K562 (cell line): ENCODE measurements around the gene WDR27. TPM values are rescaled to one million over a fixed set of nuclear protein-coding genes. Genes with fewer than 3 reads are reported as not detected.

Source experiments
- ATAC-seq: fragments of 200-7000 bp; cut with Tn5 transposase; 3 replicates; pipeline ENCODE4 v1.9.1; 2020; ENCODE audit warnings: moderate library complexity
- BruUV-seq: library from RNA; stranded (reverse); fragments of 400-500 nt; replicated peaks from 2 replicates; lab custom pipeline; 2021; lab: Mats Ljungman, UMichigan
- CTCF ChIA-PET: fragments of 300-600 bp; formaldehyde crosslinking; extraction: SDS; loops from one replicate; lab custom pipeline; 2021; ENCODE audit warnings: low intra/inter-chr PET ratio; lab: Yijun Ruan, JAX
- POLR2A ChIA-PET: fragments of 300-600, 350-650 bp; sonication (Branson Sonifier 250); formaldehyde crosslinking; extraction: SDS; loops from one replicate; lab custom pipeline; 2021; ENCODE audit warnings: antibody characterized with exemption, inconsistent platforms; lab: Yijun Ruan, JAX
- DNase-seq, 4 experiments: peaks; one replicate each; pipeline versions ENCODE4 v3.0.0 to v3.0.0-alpha.2; 2011 to 2018; ENCODE audit warnings: low spot score in 3 of 4, mixed read lengths in 3 of 4; ENCODE audit errors: extremely low read depth in 1 of 4
- FAIRE-seq: peaks from 2 replicates; lab custom pipeline; 2011; peaks lifted over from hg19 to GRCh38; lab: Jason Lieb, UNC
- H2AFZ ChIP-seq: 2 replicates; pipeline ENCODE4 v1.6.0; 2011; ENCODE audit warnings: low read depth, low read length, control low read depth, inconsistent platforms
- H3K27ac ChIP-seq: fragments of 200-600 bp; 3 replicates; pipeline ENCODE4 v1.8.0; 2011; ENCODE audit warnings: low read depth, mild to moderate bottlenecking, control low read depth, inconsistent platforms, low read length, moderate library complexity, mixed read lengths; ENCODE audit errors: extremely low read depth
- H3K27me3 ChIP-seq, 2 experiments: fragments of 300-600 bp in 1 of 2; 2 replicates in 1 of 2; 3 replicates in 1 of 2; pipeline versions ENCODE4 v1.6.0 to v1.8.0; 2011; ENCODE audit warnings: inconsistent platforms in 2 of 2, low read length in 2 of 2, mild to moderate bottlenecking in 1 of 2, mixed read lengths in 1 of 2, moderate library complexity in 1 of 2; ENCODE audit not compliant: control insufficient read depth in 2 of 2, insufficient read depth in 2 of 2
- H3K36me3 ChIP-seq: fragments of 300-600 bp; 3 replicates; pipeline ENCODE4 v1.8.0; 2011; ENCODE audit warnings: mild to moderate bottlenecking, low read length, inconsistent platforms; ENCODE audit not compliant: control insufficient read depth, insufficient read depth
- H3K4me1 ChIP-seq, 2 experiments: fragments of 200-600 bp in 1 of 2; replicated peaks in 1 of 2; 2 replicates in 1 of 2; 3 replicates in 1 of 2; pipeline versions ENCODE4 v1.5.1 to v1.8.0; 2011; ENCODE audit warnings: inconsistent platforms in 2 of 2, low read length in 2 of 2, mild to moderate bottlenecking in 1 of 2, mixed read lengths in 1 of 2, moderate library complexity in 1 of 2; ENCODE audit not compliant: control insufficient read depth in 2 of 2, insufficient read depth in 2 of 2
- H3K4me2 ChIP-seq: 2 replicates; pipeline ENCODE4 v1.6.1; 2011; ENCODE audit warnings: low read length, control low read depth, inconsistent platforms, mixed read lengths; ENCODE audit not compliant: insufficient read depth
- H3K4me3 ChIP-seq: fragments of 200-600 bp; sonication (generic), shearing (Covaris generic); 2 replicates; pipeline ENCODE4 v1.5.1; 2016; ENCODE audit warnings: control low read depth, inconsistent platforms
- H3K79me2 ChIP-seq: fragments of 200-600 bp; 3 replicates; pipeline ENCODE4 v1.8.0; 2011; ENCODE audit warnings: low read length, inconsistent platforms; ENCODE audit not compliant: control insufficient read depth, insufficient read depth
- H3K9ac ChIP-seq, 2 experiments: 2 replicates each; pipeline versions ENCODE4 v1.6.0 to v1.6.1; 2011; ENCODE audit warnings: low read depth in 2 of 2, low read length in 2 of 2, control low read depth in 1 of 2, inconsistent platforms in 1 of 2, mild to moderate bottlenecking in 1 of 2, mixed read lengths in 1 of 2; ENCODE audit not compliant: insufficient read depth in 1 of 2
- H3K9me1 ChIP-seq: one replicate; pipeline ENCODE4 v1.6.0; 2011; ENCODE audit warnings: inconsistent platforms, mild to moderate bottlenecking, low read length, moderate library complexity; ENCODE audit not compliant: control insufficient read depth, insufficient read depth
- H3K9me3 ChIP-seq: replicated peaks from 2 replicates; pipeline ENCODE4 v1.5.1; 2011; ENCODE audit warnings: low read depth, low read length, inconsistent platforms; ENCODE audit not compliant: control insufficient read depth, insufficient read depth
- H4K20me1 ChIP-seq: replicated peaks from 2 replicates; pipeline ENCODE4 v1.6.1; 2011; ENCODE audit warnings: low read length, inconsistent platforms, mixed read lengths; ENCODE audit not compliant: control insufficient read depth, insufficient read depth
- COPS2 ChIP-seq: fragments of 450-650 bp; conservative IDR thresholded peaks from 2 replicates; pipeline ENCODE4 v1.6.1; 2016; ENCODE audit warnings: mild to moderate bottlenecking, moderate library complexity
- ETV6 ChIP-seq, 3 experiments: fragments of 150-350 bp in 1 of 3; sonication (generic) in 1 of 3; formaldehyde crosslinking in 1 of 3; IDR thresholded peaks; 2 replicates each; pipeline versions ENCODE4 v1.6.1 to v1.8.0; 2014 to 2022; ENCODE audit warnings: borderline replicate concordance in 2 of 3, low read depth in 2 of 3, antibody characterized with exemption in 1 of 3, low read length in 1 of 3, mild to moderate bottlenecking in 1 of 3, missing genetic modification reagents in 1 of 3
- KLF10 ChIP-seq: fragments of 250-450 bp; sonication (Bioruptor Pico); IDR thresholded peaks from 2 replicates; pipeline ENCODE4 v1.6.1; 2021; ENCODE audit warnings: matching md5 sums
- MAZ ChIP-seq, 2 experiments: fragments of 450-650 bp in 1 of 2; sonication (generic) in 1 of 2; formaldehyde crosslinking; IDR thresholded peaks in 1 of 2; conservative IDR thresholded peaks in 1 of 2; 2 replicates each; pipeline versions ENCODE4 v1.4.0 to v1.5.0; 2020; ENCODE audit warnings: mild to moderate bottlenecking in 1 of 2, missing genetic modification reagents in 1 of 2
- MTA3 ChIP-seq: fragments of 450-650 bp; formaldehyde crosslinking; IDR thresholded peaks from 2 replicates; pipeline ENCODE4 v1.6.1; 2017; ENCODE audit warnings: mild to moderate bottlenecking, borderline replicate concordance
- NKRF ChIP-seq: fragments of 450-650 bp; IDR thresholded peaks from 2 replicates; pipeline ENCODE4 v1.6.1; 2016; ENCODE audit warnings: borderline replicate concordance
- SIN3B ChIP-seq: fragments of 450-650 bp; IDR thresholded peaks from 2 replicates; pipeline ENCODE4 v1.6.1; 2017; ENCODE audit warnings: low read depth, mild to moderate bottlenecking, moderate library complexity
- SPI1 ChIP-seq: IDR thresholded peaks from 2 replicates; pipeline ENCODE4 v1.6.1; 2011; ENCODE audit warnings: low read depth, low read length, control low read depth, borderline replicate concordance
- SRSF7 ChIP-seq: fragments of 200-400 bp; formaldehyde crosslinking; optimal IDR thresholded peaks from 2 replicates; pipeline ENCODE3; 2017; ENCODE audit warnings: mild to moderate bottlenecking, low read depth, low read length
- TCF7 ChIP-seq: sonication (generic); IDR thresholded peaks from 2 replicates; pipeline ENCODE4 v1.6.1; 2016; ENCODE audit warnings: antibody characterized with exemption, borderline replicate concordance
- TRIM24 ChIP-seq, 2 experiments: fragments of 450-650 bp; IDR thresholded peaks; 2 replicates each; pipeline ENCODE4 v1.6.1; 2016
- ZKSCAN3 ChIP-seq: fragments of 250-450 bp; sonication (Bioruptor Pico); IDR thresholded peaks from 2 replicates; pipeline ENCODE4 v1.4.0; 2020
- ZNF444 ChIP-seq: fragments of 250-450 bp; sonication (Bioruptor Pico); IDR thresholded peaks from 2 replicates; pipeline ENCODE4 v1.4.0; 2020; ENCODE audit warnings: mild to moderate bottlenecking, moderate library complexity
- WGBS: fragments of 100-300 bp; shearing (Covaris generic); methylation state at CpG from one replicate; pipeline ENCODE4 v1.1.6; 2016; ENCODE audit warnings: low coverage, mixed read lengths; ENCODE audit not compliant: insufficient coverage; ENCODE audit errors: missing lambda C conversion rate; 5-methylcytosine and 5-hydroxymethylcytosine counted together
- in situ Hi-C: fragments of 300-500 bp; cut with MboI; formaldehyde crosslinking; loops from 4 replicates; pipeline ENCODE4 v1.15.0; 2018; ENCODE audit warnings: inconsistent platforms, mixed read lengths
- intact Hi-C: fragments of 100-400 bp; cut with micrococcal nuclease; formaldehyde crosslinking; loops from 2 replicates; pipeline ENCODE4 v1.14.2; 2022
- polyA plus RNA-seq, 8 experiments: library from polyadenylated mRNA; depleted of rRNA in 4 of 8; stranded (reverse) in 5 of 8; unstranded in 3 of 8; fragments of >200 nt; fragmentation: Nextera tagmentation in 2 of 8; fragmentation: Illumina TruSeq in 1 of 8; extraction: Ambion mirVana in 2 of 8; extraction: Trizol in 1 of 8; gene quantifications; 2 replicates each; pipeline versions ENCODE4 v1.2.1 to v1.2.3, GENCODE V29; 2011 to 2014; ENCODE audit warnings: inconsistent platforms in 1 of 8, missing spikeins in 1 of 8
- total RNA-seq, 7 experiments: library from RNA; depleted of rRNA in 6 of 7; stranded (reverse); fragments of >200 nt in 6 of 7; fragmentation: Illumina TruSeq in 2 of 7; extraction: Trizol in 2 of 7; gene quantifications; 2 replicates each; pipeline versions ENCODE4 v1.2.1 to v1.2.3, GENCODE V29; 2011 to 2021; ENCODE audit warnings: low replicate concordance in 1 of 7

The WDR27 gene
- total and polyA plus RNA-seq, 9 of the 15 experiments (the other 6 are each of a cell fraction or from before 2014, with no cell fraction given), result 4.3 to 77.2 (median 22.7) TPM

- POLR2A ChIA-PET, result interaction anchor here (1.4 kb wide), 1 partner anchor 12 kb away, joined by 4 read pairs; no protein-coding TSS in a partner anchor
- CTCF ChIA-PET, result no interaction called here
- Histone ChIP-seq H4K20me1 (no peaks in the 10 kb centered on the region), H2AFZ (no peak overlapping the region), H3K4me2 (no peak overlapping the region), H3K9ac (no peak overlapping the region), H3K27me3 (no peaks in the 10 kb centered on the region; a peak in 1 of 5 replicates), H3K9me1 (no peaks in the 10 kb centered on the region), H3K4me1 (no peaks in the 10 kb centered on the region), H3K36me3 (no peaks in the 10 kb centered on the region), H3K9me3 (no peaks in the 10 kb centered on the region), H3K79me2 (no peaks in the 10 kb centered on the region), H3K27ac (no peak overlapping the region)
- WGBS, result 25% methylated on average over 10 of the region's 10 CpGs
- no peak for DNase-seq
- no peak for FAIRE-seq
- no TSS peak for BruUV-seq
- no peak for ATAC-seq
- intact Hi-C loops, result no loop called here
- in situ Hi-C loops, result no loop called here
- TF ChIP-seq SRSF7 (no peak), SPI1 (0 out of 2 replicates have a peak, but pooled peaks have one; percentile 8), MTA3 (no peak), SIN3B (no peak)
- TF ChIP-seq, all 486 proteins: peak for 1
- no peak overlapping the region for H3K4me3 ChIP-seq
These were observed 111.4 kb downstream of the WDR27 start for GRCh38 chr6:169590376-169590939.

- no TSS peak for BruUV-seq
- Histone ChIP-seq H3K9me3 (no peaks in the 10 kb centered on the region), H2AFZ (no peak overlapping the region), H3K9ac (no peak overlapping the region), H3K4me1 (no peaks in the 10 kb centered on the region), H4K20me1 (no peaks in the 10 kb centered on the region), H3K27ac (no peak overlapping the region), H3K4me3 (no peak overlapping the region), H3K4me2 (no peak overlapping the region), H3K9me1 (no peaks in the 10 kb centered on the region), H3K79me2 (no peaks in the 10 kb centered on the region), H3K36me3 (no peaks in the 10 kb centered on the region), H3K27me3 (no peaks in the 10 kb centered on the region; a peak in 1 of 5 replicates)
- DNase-seq (no peak), ATAC-seq (no peak), FAIRE-seq (no peak)
- 10% methylated on average over 6 of the region's 6 CpGs for WGBS
- POLR2A ChIA-PET, result interaction anchor here (1.4 kb wide), 1 partner anchor 11 kb away, joined by 4 read pairs; no protein-coding TSS in a partner anchor
- in situ Hi-C loops, result no loop called here
- TF ChIP-seq ETV6 (IDR thresholded peaks at IDR 0.05; ENCODE audit: borderline replicate concordance in 1 of 2, low read depth in 2 of 2, low read length in 1 of 2) (no peak), ETV6 (CRISPR knock-in tag; IDR thresholded peaks at IDR 0.05; ENCODE audit: borderline replicate concordance) (no peak), ZNF444 (CRISPR knock-in tag) (no peak), COPS2 (no peak), MAZ (CRISPR knock-in tag; conservative IDR thresholded peaks at IDR 0.05 in 1 of 2, IDR thresholded peaks at IDR 0.05 in 1 of 2) (no peak), KLF10 (CRISPR knock-in tag) (no peak), TRIM24 (IDR thresholded peaks at IDR 0.05) (no peak), ZKSCAN3 (CRISPR knock-in tag) (no peak), TCF7 (no peak), NKRF (no peak)
- CTCF ChIA-PET, result no interaction called here
- intact Hi-C loops, result no loop called here
These were observed 112.1 kb downstream of the WDR27 start for GRCh38 chr6:169589699-169590257.
